HG02840 (cell line): Measurements from ENCODE around the gene SYNPO.

ENCODE experiments used
- ATAC-seq: cut with Tn5 transposase; IDR thresholded peaks from one replicate; pipeline ENCODE4 v1.9.1; 2021; ENCODE audit warnings: mild to moderate bottlenecking, moderate library complexity, moderate number of reproducible peaks; ENCODE audit not compliant: unreplicated experiment, low FRiP score

SYNPO gene

GRCh38 chr5:150653145-150653761, 12.8 kb downstream of the SYNPO start:
- ATAC-seq, result no peak

GRCh38 chr5:150653762-150654556, 13.5 kb downstream of the SYNPO start:
- ATAC-seq, result no peak

GRCh38 chr5:150655221-150655620, 14.8 kb downstream of the SYNPO start:
- no peak for ATAC-seq

GRCh38 chr5:150656191-150657132, 16.0 kb downstream of the SYNPO start:
- no peak for ATAC-seq

GRCh38 chr5:150658121-150658520, 17.7 kb downstream of the SYNPO start:
- no peak for ATAC-seq

- no peak for ATAC-seq
Measured at GRCh38 chr5:150658699-150659265, 18.3 kb downstream of the SYNPO start.

- no peak for ATAC-seq
Measured at GRCh38 chr5:150659360-150660107, 19.1 kb downstream of the SYNPO start.

GRCh38 chr5:150660108-150660831, 19.8 kb downstream of the SYNPO start:
- no peak for ATAC-seq

- no peak for ATAC-seq
Measured at GRCh38 chr5:150661086-150661485, 20.6 kb downstream of the SYNPO start, which contains the start of gene MYOZ3. TSS of gene MYOZ3 (plus strand) at chr5:150661251. CDS start at chr5:150662942, 1,691 bp downstream.

GRCh38 chr5:150661821-150662596, 21.5 kb downstream of the SYNPO start:
- ATAC-seq, result no peak

- ATAC-seq, result no peak
Measured at GRCh38 chr5:150662731-150663516, 22.5 kb downstream of the SYNPO start.

GRCh38 chr5:150663936-150664335, 23.5 kb downstream of the SYNPO start:
- no peak for ATAC-seq

- no peak for ATAC-seq
Measured at GRCh38 chr5:150665044-150665443, 24.6 kb downstream of the SYNPO start.

- ATAC-seq, result no peak
Measured at GRCh38 chr5:150670275-150670947, 30.0 kb downstream of the SYNPO start.

- ATAC-seq, result no peak
Measured at GRCh38 chr5:150670948-150671310, 30.5 kb downstream of the SYNPO start.

GRCh38 chr5:150671509-150672236, 31.2 kb downstream of the SYNPO start:
- no peak for ATAC-seq
